GM18909 (cell line): ENCODE measurements around the gene PGK2.
"Not testable (repeated sequence)": the region's sequence is repeated elsewhere in the genome, so short reads cannot be mapped to it uniquely, and the experiment has no call there.

Source experiments
- ATAC-seq: cut with Tn5 transposase; IDR thresholded peaks from one replicate; pipeline ENCODE4 v1.9.1; 2021; ENCODE audit warnings: mild to moderate bottlenecking; ENCODE audit not compliant: unreplicated experiment, poor library complexity

The PGK2 gene

GRCh38 chr6:49787176-49787575, at the start of gene PGK2:
TSS of gene PGK2 (minus strand) at chr6:49787285. CDS start at chr6:49787187, 98 bp downstream.
- no peak for ATAC-seq

- no peak for ATAC-seq
Measured at GRCh38 chr6:49835140-49835539, 48.1 kb upstream of the PGK2 start.

GRCh38 chr6:49833386-49833785, 46.3 kb upstream of the PGK2 start:
- ATAC-seq: no peak

GRCh38 chr6:49826743-49827406, 39.8 kb upstream of the PGK2 start:
- peak; percentile 98 for ATAC-seq

GRCh38 chr6:49815166-49815565, 28.1 kb upstream of the PGK2 start:
- no peak for ATAC-seq

- ATAC-seq: no peak
Measured at GRCh38 chr6:49813248-49813647, 26.2 kb upstream of the PGK2 start.

GRCh38 chr6:49806145-49806544, 19.1 kb upstream of the PGK2 start:
- ATAC-seq: no peak

- ATAC-seq: no peak
Measured at GRCh38 chr6:49805246-49805645, 18.2 kb upstream of the PGK2 start.

GRCh38 chr6:49801525-49801924, 14.4 kb upstream of the PGK2 start:
- no peak for ATAC-seq

GRCh38 chr6:49799090-49799489, 12.0 kb upstream of the PGK2 start:
- ATAC-seq: no peak

GRCh38 chr6:49796842-49797455, 9.9 kb upstream of the PGK2 start:
- not testable (repeated sequence) for ATAC-seq

GRCh38 chr6:49790341-49790740, 3.3 kb upstream of the PGK2 start:
- no peak for ATAC-seq

GRCh38 chr6:49784272-49784671, 2.8 kb downstream of the PGK2 start:
- no peak for ATAC-seq

- ATAC-seq: no peak
Measured at GRCh38 chr6:49782725-49783124, 4.4 kb downstream of the PGK2 start.

- no peak for ATAC-seq
Measured at GRCh38 chr6:49782293-49782692, 4.8 kb downstream of the PGK2 start.

GRCh38 chr6:49776444-49776843, 10.6 kb downstream of the PGK2 start:
- no peak for ATAC-seq

GRCh38 chr6:49775043-49775442, 12.0 kb downstream of the PGK2 start:
- no peak for ATAC-seq

- ATAC-seq: no peak
Measured at GRCh38 chr6:49772285-49772684, 14.8 kb downstream of the PGK2 start.

- ATAC-seq: no peak
Measured at GRCh38 chr6:49766762-49767161, 20.3 kb downstream of the PGK2 start.

- no peak for ATAC-seq
Measured at GRCh38 chr6:49764571-49765236, 22.4 kb downstream of the PGK2 start.

- no peak for ATAC-seq
Measured at GRCh38 chr6:49744259-49744658, 42.8 kb downstream of the PGK2 start, which contains the start of gene CRISP3. TSS of gene CRISP3 (minus strand) at chr6:49744388. CDS start at chr6:49744367, 21 bp downstream.

- no peak for ATAC-seq
Measured at GRCh38 chr6:49743429-49743828, 43.7 kb downstream of the PGK2 start.
